ENCODE measurements around the gene GPR45. TPM values are rescaled to one million over a fixed set of nuclear protein-coding genes. Genes with fewer than 3 reads are reported as not detected.

GPR45 gene
- total and polyA plus RNA-seq, 4 donors, result not detected

DNA sequence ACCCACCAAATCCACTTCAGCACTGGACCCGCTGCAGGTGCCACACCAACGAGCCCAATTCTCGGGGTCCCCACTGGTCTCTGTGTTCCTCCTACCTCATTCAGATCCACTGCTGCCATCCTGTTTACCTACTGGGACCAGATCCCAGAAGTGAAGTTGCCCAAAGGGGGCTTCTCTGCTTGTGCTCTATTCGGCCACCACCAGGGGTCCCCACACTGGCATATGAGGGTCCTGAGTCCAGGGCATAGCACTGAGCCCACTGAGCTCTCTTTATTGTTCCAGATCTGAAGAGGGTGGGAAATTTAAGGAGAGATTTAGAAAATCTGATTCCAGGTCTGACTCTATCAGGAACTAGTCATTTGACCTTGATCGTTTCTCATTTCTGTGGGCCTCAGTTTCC is 2.4 kb downstream of the GPR45 start:
- H3K27me3 ChIP-seq (ENCODE audit: control insufficient read depth in 4 of 4, insufficient read depth in 4 of 4, low read length in 3 of 4), result no peaks in the 10 kb centered on the region
- no peak for DNase-seq (ENCODE audit: low spot score)
- H3K9me3 ChIP-seq (ENCODE audit: control insufficient read depth in 4 of 4, low read length in 3 of 4), result no peaks in the 10 kb centered on the region
- no peaks in the 10 kb centered on the region for H3K36me3 ChIP-seq (ENCODE audit: control insufficient read depth in 4 of 4, insufficient read depth in 3 of 4, low read depth in 1 of 4, low read length in 3 of 4)
- H3K27ac ChIP-seq (ENCODE audit: low read depth in 1 of 2, low read length in 2 of 2), result no peak overlapping the region
- TF ChIP-seq HNF4A (conservative IDR thresholded peaks at IDR 0.05), result no peak
- TF ChIP-seq YY1 (IDR thresholded peaks at IDR 0.05), result no peak
- TF ChIP-seq, protein P1, sequence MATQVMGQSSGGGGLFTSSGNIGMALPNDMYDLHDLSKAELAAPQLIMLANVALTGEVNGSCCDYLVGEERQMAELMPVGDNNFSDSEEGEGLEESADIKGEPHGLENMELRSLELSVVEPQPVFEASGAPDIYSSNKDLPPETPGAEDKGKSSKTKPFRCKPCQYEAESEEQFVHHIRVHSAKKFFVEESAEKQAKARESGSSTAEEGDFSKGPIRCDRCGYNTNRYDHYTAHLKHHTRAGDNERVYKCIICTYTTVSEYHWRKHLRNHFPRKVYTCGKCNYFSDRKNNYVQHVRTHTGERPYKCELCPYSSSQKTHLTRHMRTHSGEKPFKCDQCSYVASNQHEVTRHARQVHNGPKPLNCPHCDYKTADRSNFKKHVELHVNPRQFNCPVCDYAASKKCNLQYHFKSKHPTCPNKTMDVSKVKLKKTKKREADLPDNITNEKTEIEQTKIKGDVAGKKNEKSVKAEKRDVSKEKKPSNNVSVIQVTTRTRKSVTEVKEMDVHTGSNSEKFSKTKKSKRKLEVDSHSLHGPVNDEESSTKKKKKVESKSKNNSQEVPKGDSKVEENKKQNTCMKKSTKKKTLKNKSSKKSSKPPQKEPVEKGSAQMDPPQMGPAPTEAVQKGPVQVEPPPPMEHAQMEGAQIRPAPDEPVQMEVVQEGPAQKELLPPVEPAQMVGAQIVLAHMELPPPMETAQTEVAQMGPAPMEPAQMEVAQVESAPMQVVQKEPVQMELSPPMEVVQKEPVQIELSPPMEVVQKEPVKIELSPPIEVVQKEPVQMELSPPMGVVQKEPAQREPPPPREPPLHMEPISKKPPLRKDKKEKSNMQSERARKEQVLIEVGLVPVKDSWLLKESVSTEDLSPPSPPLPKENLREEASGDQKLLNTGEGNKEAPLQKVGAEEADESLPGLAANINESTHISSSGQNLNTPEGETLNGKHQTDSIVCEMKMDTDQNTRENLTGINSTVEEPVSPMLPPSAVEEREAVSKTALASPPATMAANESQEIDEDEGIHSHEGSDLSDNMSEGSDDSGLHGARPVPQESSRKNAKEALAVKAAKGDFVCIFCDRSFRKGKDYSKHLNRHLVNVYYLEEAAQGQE (IDR thresholded peaks at IDR 0.05), result no peak
- no peak for TF ChIP-seq EGR1 (IDR thresholded peaks at IDR 0.05; ENCODE audit: low read depth in 2 of 2)
- TF ChIP-seq, protein P2, sequence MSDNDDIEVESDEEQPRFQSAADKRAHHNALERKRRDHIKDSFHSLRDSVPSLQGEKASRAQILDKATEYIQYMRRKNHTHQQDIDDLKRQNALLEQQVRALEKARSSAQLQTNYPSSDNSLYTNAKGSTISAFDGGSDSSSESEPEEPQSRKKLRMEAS (IDR thresholded peaks at IDR 0.05), result no peak
- no peak for TF ChIP-seq JUND (IDR thresholded peaks at IDR 0.05)
- no peak for TF ChIP-seq GABPA (IDR thresholded peaks at IDR 0.05 in 1 of 2, conservative IDR thresholded peaks at IDR 0.05 in 1 of 2)
- no peak for TF ChIP-seq HNF4G (IDR thresholded peaks at IDR 0.05)
- TF ChIP-seq, protein P3, sequence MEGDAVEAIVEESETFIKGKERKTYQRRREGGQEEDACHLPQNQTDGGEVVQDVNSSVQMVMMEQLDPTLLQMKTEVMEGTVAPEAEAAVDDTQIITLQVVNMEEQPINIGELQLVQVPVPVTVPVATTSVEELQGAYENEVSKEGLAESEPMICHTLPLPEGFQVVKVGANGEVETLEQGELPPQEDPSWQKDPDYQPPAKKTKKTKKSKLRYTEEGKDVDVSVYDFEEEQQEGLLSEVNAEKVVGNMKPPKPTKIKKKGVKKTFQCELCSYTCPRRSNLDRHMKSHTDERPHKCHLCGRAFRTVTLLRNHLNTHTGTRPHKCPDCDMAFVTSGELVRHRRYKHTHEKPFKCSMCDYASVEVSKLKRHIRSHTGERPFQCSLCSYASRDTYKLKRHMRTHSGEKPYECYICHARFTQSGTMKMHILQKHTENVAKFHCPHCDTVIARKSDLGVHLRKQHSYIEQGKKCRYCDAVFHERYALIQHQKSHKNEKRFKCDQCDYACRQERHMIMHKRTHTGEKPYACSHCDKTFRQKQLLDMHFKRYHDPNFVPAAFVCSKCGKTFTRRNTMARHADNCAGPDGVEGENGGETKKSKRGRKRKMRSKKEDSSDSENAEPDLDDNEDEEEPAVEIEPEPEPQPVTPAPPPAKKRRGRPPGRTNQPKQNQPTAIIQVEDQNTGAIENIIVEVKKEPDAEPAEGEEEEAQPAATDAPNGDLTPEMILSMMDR (IDR thresholded peaks at IDR 0.05; ENCODE audit: low read depth, low read length, missing input control), result no peak
- TF ChIP-seq FOXA1 (IDR thresholded peaks at IDR 0.05), result no peak
- no peak for TF ChIP-seq RXRA (IDR thresholded peaks at IDR 0.05)
- TF ChIP-seq NR2F2 (IDR thresholded peaks at IDR 0.05), result no peak
- TF ChIP-seq RAD21 (IDR thresholded peaks at IDR 0.05), result no peak
- TF ChIP-seq, protein P4, sequence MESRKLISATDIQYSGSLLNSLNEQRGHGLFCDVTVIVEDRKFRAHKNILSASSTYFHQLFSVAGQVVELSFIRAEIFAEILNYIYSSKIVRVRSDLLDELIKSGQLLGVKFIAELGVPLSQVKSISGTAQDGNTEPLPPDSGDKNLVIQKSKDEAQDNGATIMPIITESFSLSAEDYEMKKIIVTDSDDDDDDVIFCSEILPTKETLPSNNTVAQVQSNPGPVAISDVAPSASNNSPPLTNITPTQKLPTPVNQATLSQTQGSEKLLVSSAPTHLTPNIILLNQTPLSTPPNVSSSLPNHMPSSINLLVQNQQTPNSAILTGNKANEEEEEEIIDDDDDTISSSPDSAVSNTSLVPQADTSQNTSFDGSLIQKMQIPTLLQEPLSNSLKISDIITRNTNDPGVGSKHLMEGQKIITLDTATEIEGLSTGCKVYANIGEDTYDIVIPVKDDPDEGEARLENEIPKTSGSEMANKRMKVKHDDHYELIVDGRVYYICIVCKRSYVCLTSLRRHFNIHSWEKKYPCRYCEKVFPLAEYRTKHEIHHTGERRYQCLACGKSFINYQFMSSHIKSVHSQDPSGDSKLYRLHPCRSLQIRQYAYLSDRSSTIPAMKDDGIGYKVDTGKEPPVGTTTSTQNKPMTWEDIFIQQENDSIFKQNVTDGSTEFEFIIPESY (IDR thresholded peaks at IDR 0.05), result no peak
- no peak for TF ChIP-seq SP1 (IDR thresholded peaks at IDR 0.05)
- WGBS, result 65% methylated on average over 5 of the region's 5 CpGs
- no peak overlapping the region for H3K9ac ChIP-seq (ENCODE audit: low read depth in 1 of 2, low read length in 2 of 2)
- no peak overlapping the region for H3K4me3 ChIP-seq (ENCODE audit: low read depth in 1 of 3, low read length in 3 of 3)
- H3K4me1 ChIP-seq (ENCODE audit: control insufficient read depth in 4 of 4, insufficient read depth in 4 of 4, low read length in 3 of 4), result no peaks in the 10 kb centered on the region

DNA sequence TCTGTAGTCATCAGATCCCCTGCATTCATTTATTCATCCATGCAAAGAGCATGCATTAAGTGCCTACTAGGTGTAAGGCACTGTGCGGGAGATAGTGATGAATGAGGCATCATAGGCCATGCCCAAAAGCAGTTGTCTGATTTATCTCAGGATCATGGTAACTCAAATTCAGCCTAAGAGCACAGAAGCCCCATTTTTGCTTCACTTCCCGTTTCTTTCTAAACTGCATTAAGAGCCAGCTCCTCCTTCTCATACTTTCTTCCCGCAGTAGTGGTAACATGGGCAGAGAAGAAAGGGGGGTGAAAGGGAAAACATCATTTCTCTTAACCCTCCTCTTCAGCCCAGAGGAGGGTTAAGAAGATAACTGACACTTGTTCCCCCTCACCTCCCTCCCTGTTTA is 2.9 kb downstream of the GPR45 start:
- WGBS, result 87% methylated on average over 3 of the region's 3 CpGs
- Histone ChIP-seq H3K27ac (ENCODE audit: low read depth in 1 of 2, low read length in 2 of 2) (no peak overlapping the region), H3K4me1 (ENCODE audit: control insufficient read depth in 4 of 4, insufficient read depth in 4 of 4, low read length in 3 of 4) (no peaks in the 10 kb centered on the region), H3K36me3 (ENCODE audit: control insufficient read depth in 4 of 4, insufficient read depth in 3 of 4, low read depth in 1 of 4, low read length in 3 of 4) (no peaks in the 10 kb centered on the region), H3K9ac (ENCODE audit: low read depth in 1 of 2, low read length in 2 of 2) (no peak overlapping the region), H3K27me3 (ENCODE audit: control insufficient read depth in 4 of 4, insufficient read depth in 4 of 4, low read length in 3 of 4) (no peaks in the 10 kb centered on the region), H3K4me3 (ENCODE audit: low read depth in 1 of 3, low read length in 3 of 3) (no peak overlapping the region), H3K9me3 (ENCODE audit: control insufficient read depth in 4 of 4, low read length in 3 of 4) (no peaks in the 10 kb centered on the region)
- no peak for DNase-seq (ENCODE audit: low spot score)
- TF ChIP-seq SP1 (IDR thresholded peaks at IDR 0.05) (no peak), JUND (IDR thresholded peaks at IDR 0.05) (no peak), EGR1 (IDR thresholded peaks at IDR 0.05; ENCODE audit: low read depth in 2 of 2) (no peak), RAD21 (IDR thresholded peaks at IDR 0.05) (no peak), HNF4G (IDR thresholded peaks at IDR 0.05) (no peak), YY1 (IDR thresholded peaks at IDR 0.05) (no peak), HNF4A (conservative IDR thresholded peaks at IDR 0.05) (no peak), RXRA (IDR thresholded peaks at IDR 0.05) (no peak), FOXA2 (IDR thresholded peaks at IDR 0.05) (no peak), FOXA1 (IDR thresholded peaks at IDR 0.05) (no peak), NR2F2 (IDR thresholded peaks at IDR 0.05) (no peak)
- TF ChIP-seq, protein P1 (IDR thresholded peaks at IDR 0.05), result no peak
- TF ChIP-seq, protein P4 (IDR thresholded peaks at IDR 0.05), result no peak
- TF ChIP-seq, protein P5, sequence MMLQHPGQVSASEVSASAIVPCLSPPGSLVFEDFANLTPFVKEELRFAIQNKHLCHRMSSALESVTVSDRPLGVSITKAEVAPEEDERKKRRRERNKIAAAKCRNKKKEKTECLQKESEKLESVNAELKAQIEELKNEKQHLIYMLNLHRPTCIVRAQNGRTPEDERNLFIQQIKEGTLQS (IDR thresholded peaks at IDR 0.05), result no peak

Data from liver (tissue), 9 donors.